ENCODE measurements around the gene NPDC1.

NPDC1 gene

DNA sequence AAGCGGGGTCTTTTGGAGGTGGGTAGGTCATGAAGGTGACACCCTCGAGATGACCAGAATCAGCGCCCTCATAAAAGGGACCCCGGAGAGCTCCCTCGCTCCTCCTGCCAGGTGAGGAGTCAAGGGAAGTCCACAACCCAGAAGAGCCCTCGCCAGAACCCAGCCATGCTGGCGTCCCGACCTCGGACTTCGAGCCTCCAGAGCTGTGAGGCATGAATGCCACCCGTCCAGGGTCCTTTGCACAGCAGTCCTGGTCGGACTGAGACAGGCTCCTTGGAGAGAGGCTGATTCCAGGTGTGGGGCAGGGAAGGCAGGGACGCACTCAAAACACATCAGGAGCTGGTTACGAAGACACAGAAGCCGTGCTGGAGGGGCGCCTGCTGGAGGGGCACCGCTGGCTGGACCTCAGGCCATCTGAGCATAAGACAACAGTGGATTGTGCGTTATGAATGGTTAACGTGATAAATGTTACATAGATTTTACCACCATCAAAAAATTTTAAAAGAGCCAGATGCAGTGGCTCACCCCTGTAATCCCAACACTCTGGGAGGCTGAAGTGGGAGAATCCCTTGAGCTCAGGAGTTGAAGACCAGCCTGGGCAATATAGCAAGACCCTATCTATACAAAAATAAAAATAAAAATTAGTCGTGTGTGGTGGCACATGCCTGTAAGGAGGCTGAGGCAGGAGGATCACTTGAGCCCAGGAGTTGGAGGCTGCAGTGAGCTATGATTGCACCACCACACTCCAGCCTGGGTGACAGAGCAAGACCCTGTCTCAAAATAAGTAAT, 43.9 kb downstream of the NPDC1 start:
- Histone ChIP-seq H3K36me3 (no peaks in the 10 kb centered on the region), H3K27me3 (no peaks in the 10 kb centered on the region), H3K4me3 (ENCODE audit: low read depth, low read length) (no peak overlapping the region), H3K4me1 (no peaks in the 10 kb centered on the region; the same call in 1 of the 2 replicates), H3K9me3 (no peaks in the 10 kb centered on the region)
- no peak for TF ChIP-seq CTCF (IDR thresholded peaks at IDR 0.05; ENCODE audit: low read depth, low read length)
- DNase-seq = no peak

DNA sequence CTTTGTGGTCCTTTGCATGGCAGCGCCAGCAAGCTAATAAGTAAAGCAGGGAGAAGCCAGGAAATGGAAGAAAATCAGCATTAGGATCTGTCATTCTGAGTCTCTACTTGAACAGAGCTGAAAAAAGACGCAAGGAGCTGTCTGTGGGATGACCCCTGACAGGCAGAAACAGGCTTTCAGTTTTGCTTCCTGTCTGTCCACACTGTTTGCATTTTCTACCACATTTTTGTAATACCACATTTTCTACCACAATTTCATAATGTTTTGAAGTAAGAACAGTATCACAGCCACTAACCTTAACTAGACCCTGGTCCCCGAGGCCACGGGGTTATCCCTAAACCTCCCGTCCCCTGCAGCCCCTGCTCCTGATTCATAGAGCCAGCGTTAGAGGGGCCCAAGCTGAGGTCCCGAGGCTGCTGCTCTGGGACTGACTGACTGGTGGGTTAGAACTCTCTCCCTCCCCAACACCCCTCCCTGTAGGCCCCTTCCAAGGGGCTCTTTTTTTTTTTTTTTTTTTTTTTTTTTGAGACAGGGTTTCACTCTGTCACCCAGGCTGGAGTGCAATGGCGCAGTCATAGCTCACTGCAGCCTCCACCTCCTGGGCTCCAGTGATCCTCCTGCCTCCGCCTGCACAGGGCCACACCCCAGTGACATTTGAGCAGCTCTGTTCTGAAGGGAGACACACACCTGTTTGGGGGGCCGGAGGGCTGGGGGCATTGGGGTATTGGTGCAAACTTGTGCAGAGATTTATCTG, 45.6 kb downstream of the NPDC1 start:
- no peak for TF ChIP-seq CTCF (IDR thresholded peaks at IDR 0.05; ENCODE audit: low read depth, low read length)
- DNase-seq = no peak
- Histone ChIP-seq H3K27me3 (no peaks in the 10 kb centered on the region), H3K9me3 (no peaks in the 10 kb centered on the region), H3K36me3 (no peaks in the 10 kb centered on the region), H3K4me3 (ENCODE audit: low read depth, low read length) (no peak overlapping the region), H3K4me1 (peaks cover 17% of the 10 kb centered on the region)

- Histone ChIP-seq H3K36me3 (peaks cover 12% of the 10 kb centered on the region), H3K27me3 (no peaks in the 10 kb centered on the region), H3K9me3 (no peaks in the 10 kb centered on the region), H3K4me1 (peaks cover 19% of the 10 kb centered on the region), H3K4me3 (ENCODE audit: low read depth, low read length) (no peak overlapping the region)
- TF ChIP-seq CTCF (IDR thresholded peaks at IDR 0.05; ENCODE audit: low read depth, low read length) = no peak
- DNase-seq = no peak
These were observed 48.1 kb downstream of the NPDC1 start for GRCh38 chr9:136997830-136998234.

GRCh38 chr9:136997371-136997770, 48.6 kb downstream of the NPDC1 start:
- Histone ChIP-seq H3K36me3 (peaks cover 12% of the 10 kb centered on the region), H3K4me3 (ENCODE audit: low read depth, low read length) (no peak overlapping the region), H3K9me3 (no peaks in the 10 kb centered on the region), H3K27me3 (no peaks in the 10 kb centered on the region), H3K4me1 (peaks cover 19% of the 10 kb centered on the region)
- TF ChIP-seq CTCF (IDR thresholded peaks at IDR 0.05; ENCODE audit: low read depth, low read length) = no peak
- DNase-seq = no peak

- peak; percentile 42 for DNase-seq
- H3K4me3 ChIP-seq (ENCODE audit: low read depth, low read length) = no peak within 1 kb of the TSS
These were observed 49.4 kb downstream of the NPDC1 start, which contains the start of gene CLIC3 for GRCh38 chr9:136996361-136997292. CLIC3 (minus strand) TSS chr9:136996568; CDS start chr9:136996543, 25 bp downstream.

More at GRCh38 chr9:136996361-136997292, 49.4 kb downstream of the NPDC1 start, which contains the start of gene CLIC3:
- peaks cover 19% of the 10 kb centered on the region for H3K4me1 ChIP-seq
- no peaks in the 10 kb centered on the region for H3K27me3 ChIP-seq
- peaks cover 12% of the 10 kb centered on the region for H3K36me3 ChIP-seq
- no peak for TF ChIP-seq CTCF (IDR thresholded peaks at IDR 0.05; ENCODE audit: low read depth, low read length)
- H3K9me3 ChIP-seq = no peaks in the 10 kb centered on the region
